ENCODE results near the gene EPS8L1. TPM values are rescaled to one million over a fixed set of nuclear protein-coding genes. Genes with fewer than 3 reads are reported as not detected.

EPS8L1 gene
- total RNA-seq, 1 experiment from 2014 or later = 111 TPM

DNA sequence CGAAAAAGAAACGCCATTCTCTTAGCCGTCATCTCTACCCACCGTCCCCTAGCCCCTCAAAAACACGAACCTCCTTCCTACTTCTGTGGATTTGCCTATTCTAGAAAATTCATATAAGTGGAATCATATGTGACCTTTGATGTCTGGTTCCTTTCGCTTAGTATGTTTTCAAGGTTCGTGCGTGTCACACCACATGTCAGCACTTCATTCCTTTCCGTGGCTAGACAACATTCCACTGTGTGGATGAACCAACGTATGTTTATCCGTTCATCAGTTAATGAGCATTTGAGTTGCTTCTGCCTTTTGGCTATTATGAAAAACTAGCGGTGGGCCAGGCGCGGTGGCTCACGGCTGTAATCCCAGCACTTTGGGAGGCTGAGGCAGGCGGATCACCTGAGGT, 55.8 kb downstream of the EPS8L1 start:
- Histone ChIP-seq H3K4me1 (replicated peaks; ENCODE audit: insufficient read depth) (no peaks in the 10 kb centered on the region), H3K4me2 (no peak overlapping the region), H3K36me3 (ENCODE audit: low read depth) (no peaks in the 10 kb centered on the region), H3K4me3 (no peak overlapping the region), H4K20me1 (ENCODE audit: insufficient read depth) (no peaks in the 10 kb centered on the region), H3K9me3 (ENCODE audit: insufficient read depth, low read depth) (no peaks in the 10 kb centered on the region), H2AFZ (no peak overlapping the region), H3K27ac (no peak overlapping the region), H3K9me2 (ENCODE audit: insufficient read depth) (no peaks in the 10 kb centered on the region), H3F3A (ENCODE audit: insufficient read depth, low read depth) (peaks cover 22% of the 10 kb centered on the region; the same call in 1 of the 2 replicates), H3K27me3 (ENCODE audit: insufficient read depth, low read depth) (no peaks in the 10 kb centered on the region; the same call in 1 of the 2 replicates), H3K79me2 (ENCODE audit: low read depth) (no peaks in the 10 kb centered on the region)
- DNase-seq = no peak
- CTCF ChIA-PET = interaction anchor here (0.6 to 0.7 kb wide), 2 partner anchors 12 to 22 kb away, joined by 3 to 13 read pairs; no protein-coding TSS in a partner anchor
- no TSS peak for BruUV-seq (replicated peaks)
- POLR2A ChIA-PET (ENCODE audit: unreplicated experiment) = interaction anchor here (0.7 kb wide), 1 partner anchor 97 kb away, joined by 7 read pairs; no protein-coding TSS in a partner anchor
- TF ChIP-seq EZH2 (IDR thresholded peaks at IDR 0.05; ENCODE audit: low read depth) = no peak
- TF ChIP-seq, protein P1, sequence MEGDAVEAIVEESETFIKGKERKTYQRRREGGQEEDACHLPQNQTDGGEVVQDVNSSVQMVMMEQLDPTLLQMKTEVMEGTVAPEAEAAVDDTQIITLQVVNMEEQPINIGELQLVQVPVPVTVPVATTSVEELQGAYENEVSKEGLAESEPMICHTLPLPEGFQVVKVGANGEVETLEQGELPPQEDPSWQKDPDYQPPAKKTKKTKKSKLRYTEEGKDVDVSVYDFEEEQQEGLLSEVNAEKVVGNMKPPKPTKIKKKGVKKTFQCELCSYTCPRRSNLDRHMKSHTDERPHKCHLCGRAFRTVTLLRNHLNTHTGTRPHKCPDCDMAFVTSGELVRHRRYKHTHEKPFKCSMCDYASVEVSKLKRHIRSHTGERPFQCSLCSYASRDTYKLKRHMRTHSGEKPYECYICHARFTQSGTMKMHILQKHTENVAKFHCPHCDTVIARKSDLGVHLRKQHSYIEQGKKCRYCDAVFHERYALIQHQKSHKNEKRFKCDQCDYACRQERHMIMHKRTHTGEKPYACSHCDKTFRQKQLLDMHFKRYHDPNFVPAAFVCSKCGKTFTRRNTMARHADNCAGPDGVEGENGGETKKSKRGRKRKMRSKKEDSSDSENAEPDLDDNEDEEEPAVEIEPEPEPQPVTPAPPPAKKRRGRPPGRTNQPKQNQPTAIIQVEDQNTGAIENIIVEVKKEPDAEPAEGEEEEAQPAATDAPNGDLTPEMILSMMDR (conservative IDR thresholded peaks at IDR 0.05) = no peak
- intact Hi-C loops (cut with micrococcal nuclease; ENCODE audit: unreplicated experiment) = no loop called here

DNA sequence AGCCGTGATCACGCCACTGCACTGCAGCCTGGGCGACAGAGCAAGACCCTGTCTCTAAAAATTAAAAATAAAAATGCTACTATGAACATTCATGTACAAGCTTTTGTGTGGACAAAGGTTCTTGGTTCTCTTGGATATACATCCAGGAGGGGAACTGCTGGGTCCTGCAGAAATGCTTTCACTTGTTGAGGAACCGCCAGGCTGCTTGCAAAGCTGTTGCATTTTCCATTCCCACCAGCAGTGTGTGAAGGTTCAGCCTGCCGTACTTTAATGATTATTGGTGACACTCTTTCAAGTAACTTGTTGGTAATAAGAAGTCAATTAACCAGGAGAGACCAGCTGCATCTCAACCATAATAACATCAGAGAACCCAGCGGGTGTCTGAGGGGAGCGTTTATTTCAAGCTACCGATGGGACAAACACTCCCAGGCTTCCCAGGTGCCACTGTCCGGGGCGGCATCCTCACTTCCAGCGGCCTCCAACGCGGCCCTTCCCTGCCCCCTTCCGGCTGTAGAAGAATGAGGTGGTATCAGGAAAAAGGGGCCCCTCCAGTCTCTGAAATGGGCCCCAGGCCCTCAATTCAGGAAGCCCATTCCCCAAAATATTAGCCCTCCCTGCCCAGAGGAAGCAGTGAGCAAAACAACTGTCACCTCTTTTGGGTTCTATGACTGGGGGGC, 56.9 kb downstream of the EPS8L1 start:
- ChIA-PET CTCF (interaction anchor here (0.6 to 1.1 kb wide), 2 partner anchors 28 to 470 kb away, joined by 4 to 7 read pairs; no protein-coding TSS in a partner anchor), POLR2A (ENCODE audit: unreplicated experiment) (no interaction called here)
- Histone ChIP-seq H3K27ac (no peak overlapping the region), H3K4me3 (no peak overlapping the region), H3K9me3 (ENCODE audit: insufficient read depth, low read depth) (no peaks in the 10 kb centered on the region), H3K27me3 (ENCODE audit: insufficient read depth, low read depth) (no peaks in the 10 kb centered on the region), H3F3A (ENCODE audit: insufficient read depth, low read depth) (peaks cover 22% of the 10 kb centered on the region; the same call in 1 of the 2 replicates), H3K4me1 (replicated peaks; ENCODE audit: insufficient read depth) (no peaks in the 10 kb centered on the region), H3K79me2 (ENCODE audit: low read depth) (no peaks in the 10 kb centered on the region), H3K36me3 (ENCODE audit: low read depth) (no peaks in the 10 kb centered on the region), H2AFZ (no peak overlapping the region), H3K4me2 (no peak overlapping the region), H4K20me1 (ENCODE audit: insufficient read depth) (no peaks in the 10 kb centered on the region), H3K9me2 (ENCODE audit: insufficient read depth) (no peaks in the 10 kb centered on the region)
- BruUV-seq (replicated peaks) = no TSS peak
- no peak for DNase-seq
- no peak for TF ChIP-seq EZH2 (IDR thresholded peaks at IDR 0.05; ENCODE audit: low read depth)
- TF ChIP-seq, protein P1 (conservative IDR thresholded peaks at IDR 0.05) = no peak
- intact Hi-C loops (cut with micrococcal nuclease; ENCODE audit: unreplicated experiment) = no loop called here

DNA sequence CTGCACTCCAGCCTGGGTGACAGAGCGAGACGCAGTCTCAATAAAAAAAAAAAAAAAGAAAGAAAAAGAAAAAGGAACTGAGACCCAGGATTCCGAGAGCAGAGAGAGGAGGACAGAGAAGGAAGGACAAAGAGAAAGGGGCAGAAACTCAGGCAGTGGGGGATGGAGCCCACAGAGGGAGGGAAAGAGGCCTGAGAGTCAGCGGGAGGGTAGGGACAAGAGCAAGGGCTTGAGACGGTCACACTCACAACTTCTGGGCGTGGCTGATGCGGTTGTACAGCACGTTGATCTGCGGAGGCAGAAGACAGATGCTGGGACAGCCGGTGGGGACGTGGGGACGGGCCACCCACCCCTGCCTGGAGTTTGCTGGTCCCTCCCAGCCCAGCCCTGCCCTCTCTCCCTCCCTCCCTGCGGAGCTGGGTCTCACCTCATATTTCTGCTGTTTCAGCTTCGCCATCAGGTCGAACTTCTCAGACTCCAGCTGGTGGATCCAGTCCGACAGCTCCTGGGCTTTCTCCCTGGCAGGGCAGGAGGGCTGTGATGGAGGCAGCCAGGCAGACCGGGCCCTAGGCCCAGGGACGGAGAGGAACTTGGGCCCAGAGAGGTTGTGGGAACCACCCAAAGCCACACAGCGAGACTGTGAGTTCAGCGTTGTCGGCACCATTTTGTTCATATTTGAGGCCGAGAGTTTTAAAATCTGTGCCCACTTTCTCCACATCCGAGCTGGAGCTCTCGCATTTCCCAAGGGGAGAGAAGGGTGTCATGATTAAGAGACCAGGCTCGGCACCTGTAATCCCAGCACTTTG, 58.2 kb downstream of the EPS8L1 start:
- Histone ChIP-seq H2AFZ (no peak overlapping the region), H3K9me2 (ENCODE audit: insufficient read depth) (no peaks in the 10 kb centered on the region), H3K4me1 (replicated peaks; ENCODE audit: insufficient read depth) (no peaks in the 10 kb centered on the region), H3F3A (ENCODE audit: insufficient read depth, low read depth) (peaks cover 22% of the 10 kb centered on the region; the same call in 1 of the 2 replicates), H3K9me3 (ENCODE audit: insufficient read depth, low read depth) (no peaks in the 10 kb centered on the region), H3K79me2 (ENCODE audit: low read depth) (no peaks in the 10 kb centered on the region), H3K36me3 (ENCODE audit: low read depth) (no peaks in the 10 kb centered on the region), H3K4me3 (no peak overlapping the region), H3K27ac (no peak overlapping the region), H3K27me3 (ENCODE audit: insufficient read depth, low read depth) (no peaks in the 10 kb centered on the region), H4K20me1 (ENCODE audit: insufficient read depth) (no peaks in the 10 kb centered on the region), H3K4me2 (no peak overlapping the region)
- CTCF ChIA-PET = interaction anchor here (1.1 kb wide), 1 partner anchor 27 kb away, joined by 4 read pairs; no protein-coding TSS in a partner anchor
- DNase-seq = no peak
- TF ChIP-seq, protein P1 (conservative IDR thresholded peaks at IDR 0.05) = no peak
- TF ChIP-seq EZH2 (IDR thresholded peaks at IDR 0.05; ENCODE audit: low read depth) = no peak
- POLR2A ChIA-PET (ENCODE audit: unreplicated experiment) = no interaction called here
- intact Hi-C loops (cut with micrococcal nuclease; ENCODE audit: unreplicated experiment) = no loop called here
- BruUV-seq (replicated peaks) = no TSS peak

Measured in PC-9 (cell line).